ENCODE results near the gene S100P.

S100P gene

DNA sequence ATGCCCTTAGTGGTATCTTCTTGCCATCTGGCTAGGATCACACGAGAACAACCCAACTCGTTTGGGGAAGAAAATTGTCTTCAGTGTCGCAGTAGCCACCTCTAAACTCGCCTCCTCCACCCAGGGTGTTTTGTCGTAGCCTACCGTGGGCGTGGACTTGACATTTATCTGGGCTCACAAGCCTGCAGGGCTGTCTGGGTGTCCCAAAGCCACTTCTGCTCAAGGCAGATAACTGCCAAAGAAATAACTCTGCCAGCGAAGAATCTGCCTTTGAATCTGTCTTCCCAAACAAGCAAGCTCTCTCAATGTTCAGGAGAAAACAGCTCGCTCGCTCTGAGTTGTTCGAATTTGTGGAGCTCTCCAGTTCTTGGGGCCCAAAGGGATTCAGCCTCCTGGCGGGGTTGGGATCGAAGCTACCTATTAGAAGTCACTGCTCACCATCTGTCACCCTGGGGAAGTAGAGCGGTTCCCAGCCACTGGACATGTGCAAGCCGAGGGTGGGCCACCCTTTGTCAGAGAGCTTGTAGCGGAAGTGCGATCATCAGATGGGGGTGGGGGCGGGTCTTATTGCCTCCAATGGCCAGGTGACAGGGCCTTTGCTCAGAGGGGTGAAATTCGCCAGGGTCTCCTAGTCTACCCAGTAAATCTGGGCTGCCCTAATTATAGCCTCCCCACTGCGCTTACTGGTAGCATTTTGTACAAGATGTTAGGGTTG is 37.1 kb downstream of the S100P start:
- Histone ChIP-seq H3K36me3 (ENCODE audit: control insufficient read depth, low read depth, low read length) (no peaks in the 10 kb centered on the region), H3K27ac (ENCODE audit: low read length) (no peak overlapping the region), H3K27me3 (ENCODE audit: control insufficient read depth, insufficient read depth, low read length) (no peaks in the 10 kb centered on the region), H3K4me3 (ENCODE audit: low read length) (no peak overlapping the region), H3K9ac (ENCODE audit: low read length) (no peak overlapping the region), H3K4me1 (ENCODE audit: control insufficient read depth, low read depth, low read length) (peaks cover 13% of the 10 kb centered on the region), H3K9me3 (ENCODE audit: control insufficient read depth, low read depth, low read length) (no peaks in the 10 kb centered on the region)

DNA sequence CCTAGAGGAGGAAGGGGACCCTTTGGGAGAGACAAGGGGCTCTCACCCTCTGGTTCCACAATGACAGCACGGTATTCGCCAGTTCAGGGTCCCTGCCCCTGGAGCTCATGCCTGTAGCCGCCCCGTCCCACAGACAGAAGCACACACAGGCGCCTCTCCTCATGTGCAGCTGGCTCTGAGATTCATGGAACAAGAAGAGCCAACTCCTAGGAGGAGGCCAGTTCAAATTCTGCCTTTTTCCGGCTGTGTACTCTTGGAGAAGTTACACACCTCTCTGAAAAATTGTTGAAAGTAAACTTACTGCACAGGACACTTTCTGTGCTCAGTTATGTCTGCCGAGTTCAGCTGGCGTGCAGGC is 37.6 kb downstream of the S100P start:
- H3K9ac ChIP-seq (ENCODE audit: low read length): no peak overlapping the region
- no peak overlapping the region for H3K27ac ChIP-seq (ENCODE audit: low read length)
- H3K36me3 ChIP-seq (ENCODE audit: control insufficient read depth, low read depth, low read length): no peaks in the 10 kb centered on the region
- no peak overlapping the region for H3K4me3 ChIP-seq (ENCODE audit: low read length)
- no peaks in the 10 kb centered on the region for H3K9me3 ChIP-seq (ENCODE audit: control insufficient read depth, low read depth, low read length)
- H3K27me3 ChIP-seq (ENCODE audit: control insufficient read depth, insufficient read depth, low read length): no peaks in the 10 kb centered on the region
- H3K4me1 ChIP-seq (ENCODE audit: control insufficient read depth, low read depth, low read length): peaks cover 13% of the 10 kb centered on the region

DNA sequence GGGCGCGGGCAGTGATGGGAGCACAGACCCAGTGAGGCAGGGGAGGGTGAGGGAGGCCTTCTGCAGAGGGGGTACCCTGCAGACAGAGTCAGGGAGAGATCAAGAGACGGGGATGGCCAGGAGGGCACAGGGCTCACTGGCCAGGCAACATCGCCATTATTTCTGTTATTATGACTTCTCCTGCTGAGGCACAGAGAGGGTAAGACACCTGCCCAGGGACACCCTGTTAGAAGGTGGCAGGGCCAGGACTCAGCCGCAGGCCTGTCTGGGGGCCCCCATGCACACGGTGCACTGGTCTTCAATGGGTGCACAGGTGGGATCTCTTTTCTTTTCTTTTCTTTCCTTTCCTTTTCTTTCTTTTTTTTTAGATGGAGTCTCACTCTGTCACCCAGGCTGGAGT is 38.1 kb downstream of the S100P start:
- H3K36me3 ChIP-seq (ENCODE audit: control insufficient read depth, low read depth, low read length): no peaks in the 10 kb centered on the region
- H3K4me3 ChIP-seq (ENCODE audit: low read length): no peak overlapping the region
- no peaks in the 10 kb centered on the region for H3K9me3 ChIP-seq (ENCODE audit: control insufficient read depth, low read depth, low read length)
- H3K27me3 ChIP-seq (ENCODE audit: control insufficient read depth, insufficient read depth, low read length): no peaks in the 10 kb centered on the region
- H3K4me1 ChIP-seq (ENCODE audit: control insufficient read depth, low read depth, low read length): peaks cover 12% of the 10 kb centered on the region
- no peak overlapping the region for H3K27ac ChIP-seq (ENCODE audit: low read length)
- no peak overlapping the region for H3K9ac ChIP-seq (ENCODE audit: low read length)

DNA sequence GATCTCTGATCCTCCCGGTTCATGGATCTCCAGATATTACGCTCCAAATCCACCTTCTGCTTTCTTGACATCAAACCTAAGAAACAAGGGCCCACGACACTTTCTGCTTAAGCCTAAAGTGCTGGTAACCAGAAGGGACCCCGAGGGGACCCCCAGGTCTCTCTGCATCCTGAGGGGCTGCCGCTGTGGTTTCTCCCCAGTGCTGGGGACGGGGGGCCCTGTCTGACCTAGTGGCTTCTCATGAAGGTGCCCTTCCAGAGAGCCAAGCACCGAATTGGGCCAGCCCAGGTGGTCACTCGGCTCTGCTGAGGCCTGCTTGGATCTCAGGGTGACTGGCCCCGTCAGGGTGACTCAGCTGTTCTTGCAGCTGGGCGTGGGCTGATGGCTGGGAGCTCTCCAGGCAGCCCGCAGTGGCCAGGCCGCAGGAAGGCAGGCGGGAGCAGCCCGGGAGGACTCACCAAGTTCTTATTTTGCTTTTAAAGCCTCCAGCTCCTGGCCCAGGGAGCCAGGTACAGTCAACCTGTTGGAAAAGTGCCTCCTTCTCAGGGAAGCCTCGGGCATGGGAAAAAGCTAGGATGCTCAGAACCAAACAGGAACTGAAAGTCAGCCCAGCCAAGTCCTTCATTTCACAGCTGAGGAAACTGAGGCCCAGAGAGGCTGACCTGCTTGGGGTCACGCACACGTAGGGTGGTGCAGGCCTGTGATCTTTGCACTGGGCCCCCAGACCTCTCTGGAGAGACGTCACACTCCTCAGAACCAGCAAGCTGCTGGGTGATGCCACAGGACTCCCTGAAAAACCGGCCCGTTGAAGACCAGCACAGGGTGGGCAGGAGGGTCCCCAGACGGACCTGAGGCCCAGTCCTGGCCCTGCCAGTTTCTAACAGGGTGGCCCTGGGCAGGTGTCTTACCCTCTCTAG is 39.0 kb downstream of the S100P start:
- Histone ChIP-seq H3K4me3 (ENCODE audit: low read length) (no peak overlapping the region), H3K27ac (ENCODE audit: low read length) (no peak overlapping the region), H3K27me3 (ENCODE audit: control insufficient read depth, insufficient read depth, low read length) (no peaks in the 10 kb centered on the region), H3K4me1 (ENCODE audit: control insufficient read depth, low read depth, low read length) (peaks cover 9% of the 10 kb centered on the region), H3K36me3 (ENCODE audit: control insufficient read depth, low read depth, low read length) (no peaks in the 10 kb centered on the region), H3K9ac (ENCODE audit: low read length) (no peak overlapping the region), H3K9me3 (ENCODE audit: control insufficient read depth, low read depth, low read length) (no peaks in the 10 kb centered on the region)

DNA sequence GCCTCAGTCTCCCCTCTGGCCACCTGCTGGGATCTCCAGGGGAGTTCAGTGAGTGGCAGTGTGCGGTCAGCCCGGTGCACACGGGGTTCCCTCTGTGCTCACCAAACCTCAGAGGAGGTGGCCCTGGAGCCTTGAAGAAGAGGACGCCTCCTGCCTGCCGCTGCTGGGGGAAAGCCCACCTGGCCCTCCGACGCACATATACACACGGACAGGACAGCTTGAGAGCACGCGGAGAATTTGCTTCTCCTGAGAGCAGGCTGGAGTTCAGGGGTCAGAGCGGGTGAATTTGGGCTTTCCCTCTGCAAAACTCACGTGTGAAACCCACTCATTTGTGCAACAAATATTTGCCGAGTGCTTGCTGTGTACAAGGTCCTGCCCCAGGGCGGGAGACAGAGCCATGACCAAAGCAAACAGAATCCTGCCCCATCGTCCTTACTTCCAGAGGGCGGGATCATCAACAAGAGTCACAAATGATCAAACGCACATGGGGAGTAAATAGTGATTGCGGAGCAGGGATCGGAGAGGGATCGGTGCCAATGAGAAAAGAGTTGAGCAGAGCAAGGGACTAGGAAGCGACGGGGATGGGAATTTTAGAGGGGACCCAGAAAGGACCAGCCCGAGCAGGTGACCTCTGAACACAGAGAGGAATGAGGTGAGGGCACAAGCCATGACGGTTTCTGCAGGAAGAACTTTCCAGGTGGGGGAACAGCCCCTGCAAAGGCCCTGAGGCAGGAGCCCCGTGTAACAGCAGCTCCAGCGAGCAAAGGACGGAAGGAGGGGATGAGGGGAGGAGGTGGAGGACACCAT is 39.9 kb downstream of the S100P start:
- no peak overlapping the region for H3K4me3 ChIP-seq (ENCODE audit: low read length)

DNA sequence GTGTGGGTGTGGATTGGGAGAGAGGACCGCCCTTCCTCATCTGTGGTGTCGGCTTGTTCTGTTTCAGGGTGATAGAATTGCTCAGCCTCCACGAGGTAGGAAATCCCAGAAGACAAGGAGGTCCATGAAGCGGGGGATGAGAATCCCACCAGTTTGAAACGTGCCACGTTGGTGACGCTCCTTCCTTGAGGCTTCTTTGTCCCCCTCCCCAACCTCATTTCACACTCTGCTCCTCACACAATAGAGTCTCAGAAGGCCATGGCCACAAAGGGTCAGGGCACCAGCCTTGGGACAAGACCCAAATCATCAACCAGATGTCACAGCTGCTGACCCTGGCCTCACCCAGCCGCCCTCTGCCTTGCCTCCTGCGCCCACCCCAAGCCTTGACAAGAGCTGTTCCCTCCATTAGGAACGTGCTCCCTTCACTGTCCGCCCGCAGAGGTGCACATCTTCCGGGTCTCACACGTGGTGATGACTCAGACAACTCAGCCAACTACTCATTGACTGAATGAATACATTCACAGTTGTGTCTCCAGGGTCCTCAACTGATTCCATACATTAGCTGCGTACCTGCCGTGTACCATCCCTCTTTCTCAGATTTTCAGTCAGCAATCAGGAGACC is 40.6 kb downstream of the S100P start:
- no peak overlapping the region for H3K4me3 ChIP-seq (ENCODE audit: low read length)
- no peaks in the 10 kb centered on the region for H3K9me3 ChIP-seq (ENCODE audit: control insufficient read depth, low read depth, low read length)
- no peaks in the 10 kb centered on the region for H3K36me3 ChIP-seq (ENCODE audit: control insufficient read depth, low read depth, low read length)
- H3K27ac ChIP-seq (ENCODE audit: low read length): no peak overlapping the region
- H3K27me3 ChIP-seq (ENCODE audit: control insufficient read depth, insufficient read depth, low read length): no peaks in the 10 kb centered on the region
- H3K9ac ChIP-seq (ENCODE audit: low read length): no peak overlapping the region
- H3K4me1 ChIP-seq (ENCODE audit: control insufficient read depth, low read depth, low read length): peaks cover 5% of the 10 kb centered on the region

More for the DNA sequence above, 39.9 kb downstream of the S100P start:
- Histone ChIP-seq H3K4me1 (ENCODE audit: control insufficient read depth, low read depth, low read length) (peaks cover 5% of the 10 kb centered on the region), H3K36me3 (ENCODE audit: control insufficient read depth, low read depth, low read length) (no peaks in the 10 kb centered on the region), H3K27ac (ENCODE audit: low read length) (no peak overlapping the region), H3K9ac (ENCODE audit: low read length) (no peak overlapping the region), H3K27me3 (ENCODE audit: control insufficient read depth, insufficient read depth, low read length) (no peaks in the 10 kb centered on the region), H3K9me3 (ENCODE audit: control insufficient read depth, low read depth, low read length) (no peaks in the 10 kb centered on the region)

DNA sequence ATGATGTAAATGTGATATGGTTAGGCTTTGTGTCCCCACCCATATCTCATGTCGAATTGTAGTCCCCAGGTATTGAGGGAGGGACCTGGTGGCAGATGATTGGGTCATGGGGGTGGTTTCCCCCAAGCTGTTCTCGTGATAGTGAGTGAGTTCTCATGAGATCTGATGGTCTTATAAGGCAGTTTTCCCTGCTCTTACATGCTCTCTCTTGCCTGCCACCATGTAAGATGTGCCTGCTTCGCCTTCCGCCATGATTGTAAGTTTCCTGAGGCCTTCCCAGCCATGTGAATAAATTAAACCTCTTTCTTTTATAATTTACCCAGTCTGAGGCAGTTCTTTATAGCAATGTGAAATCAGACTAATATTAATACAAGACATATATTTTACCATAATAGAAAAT is 46.2 kb downstream of the S100P start:
- no peaks in the 10 kb centered on the region for H3K27me3 ChIP-seq (ENCODE audit: control insufficient read depth, insufficient read depth, low read length)
- no peaks in the 10 kb centered on the region for H3K4me1 ChIP-seq (ENCODE audit: control insufficient read depth, low read depth, low read length)

DNA sequence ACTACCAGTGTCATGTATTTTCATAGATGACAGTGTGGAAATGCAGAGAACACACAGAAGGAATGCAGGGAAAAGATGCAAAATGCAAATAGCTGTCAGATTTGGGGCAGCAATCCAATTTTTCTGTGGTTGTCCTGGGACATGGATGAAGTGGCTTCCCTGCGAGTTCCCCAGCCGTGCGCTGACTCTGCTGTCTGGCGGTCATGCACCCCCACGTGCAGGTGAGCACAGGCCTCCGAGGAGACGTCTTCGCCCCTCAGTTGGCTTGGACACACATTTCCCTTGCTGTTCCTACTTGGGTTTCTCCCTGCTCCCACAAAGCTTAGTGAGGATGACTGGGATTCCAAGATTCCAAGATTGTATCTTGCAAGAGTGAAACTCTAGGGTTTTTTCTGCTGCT is 46.7 kb downstream of the S100P start:
- H3K4me1 ChIP-seq (ENCODE audit: control insufficient read depth, low read depth, low read length): no peaks in the 10 kb centered on the region
- no peaks in the 10 kb centered on the region for H3K9me3 ChIP-seq (ENCODE audit: control insufficient read depth, low read depth, low read length)
- H3K9ac ChIP-seq (ENCODE audit: low read length): no peak overlapping the region
- no peak overlapping the region for H3K4me3 ChIP-seq (ENCODE audit: low read length)
- H3K36me3 ChIP-seq (ENCODE audit: control insufficient read depth, low read depth, low read length): no peaks in the 10 kb centered on the region
- H3K27ac ChIP-seq (ENCODE audit: low read length): no peak overlapping the region
- no peaks in the 10 kb centered on the region for H3K27me3 ChIP-seq (ENCODE audit: control insufficient read depth, insufficient read depth, low read length)

More for the DNA sequence above, 46.2 kb downstream of the S100P start:
- Histone ChIP-seq H3K36me3 (ENCODE audit: control insufficient read depth, low read depth, low read length) (no peaks in the 10 kb centered on the region), H3K9ac (ENCODE audit: low read length) (no peak overlapping the region), H3K9me3 (ENCODE audit: control insufficient read depth, low read depth, low read length) (no peaks in the 10 kb centered on the region), H3K27ac (ENCODE audit: low read length) (no peak overlapping the region), H3K4me3 (ENCODE audit: low read length) (no peak overlapping the region)

DNA sequence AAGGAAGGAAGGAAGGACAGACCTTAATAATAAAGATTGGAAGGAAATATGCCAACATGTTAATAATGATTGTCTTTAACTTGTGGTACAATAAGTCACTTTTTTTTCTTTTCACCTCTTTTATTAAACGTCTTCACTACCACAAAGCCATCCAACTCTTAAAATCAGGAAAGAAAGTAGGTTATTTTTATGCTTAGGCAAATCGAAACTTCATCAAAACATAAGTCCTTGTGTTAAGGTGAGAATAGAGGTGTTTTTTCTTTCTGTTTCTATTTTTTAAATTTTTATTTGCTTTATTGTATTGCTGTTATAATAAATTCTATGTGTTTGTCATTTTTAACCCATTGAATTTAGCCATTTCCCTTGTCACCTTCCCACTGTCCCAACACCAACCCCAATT is 48.8 kb downstream of the S100P start:
- no peaks in the 10 kb centered on the region for H3K36me3 ChIP-seq (ENCODE audit: control insufficient read depth, low read depth, low read length)
- no peak overlapping the region for H3K9ac ChIP-seq (ENCODE audit: low read length)
- H3K4me3 ChIP-seq (ENCODE audit: low read length): no peak overlapping the region

DNA sequence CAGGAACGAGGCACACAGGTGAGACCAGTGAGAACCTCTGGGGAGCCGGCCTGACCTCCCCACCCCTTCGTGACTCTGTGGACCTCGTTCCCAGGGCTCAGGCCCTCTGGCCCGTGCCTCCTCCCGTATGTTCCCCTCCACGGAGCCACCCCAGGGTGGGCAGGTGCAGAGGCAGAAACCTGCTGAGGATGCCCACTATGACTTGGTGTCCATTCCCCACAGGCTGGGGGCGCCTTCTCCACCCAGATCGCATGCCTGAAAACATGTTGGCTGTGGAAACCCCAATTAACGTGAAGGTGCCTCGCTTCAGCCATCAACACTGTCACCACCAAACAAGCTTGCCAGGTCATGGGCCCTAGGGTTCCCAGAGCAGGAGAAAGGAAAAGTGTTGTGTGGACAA is 49.3 kb downstream of the S100P start:
- H3K27me3 ChIP-seq (ENCODE audit: control insufficient read depth, insufficient read depth, low read length): no peaks in the 10 kb centered on the region
- H3K4me3 ChIP-seq (ENCODE audit: low read length): no peak overlapping the region
- H3K27ac ChIP-seq (ENCODE audit: low read length): no peak overlapping the region
- H3K9ac ChIP-seq (ENCODE audit: low read length): no peak overlapping the region
- no peaks in the 10 kb centered on the region for H3K36me3 ChIP-seq (ENCODE audit: control insufficient read depth, low read depth, low read length)
- no peaks in the 10 kb centered on the region for H3K9me3 ChIP-seq (ENCODE audit: control insufficient read depth, low read depth, low read length)
- no peaks in the 10 kb centered on the region for H3K4me1 ChIP-seq (ENCODE audit: control insufficient read depth, low read depth, low read length)

More for the DNA sequence above, 48.8 kb downstream of the S100P start:
- Histone ChIP-seq H3K9me3 (ENCODE audit: control insufficient read depth, low read depth, low read length) (no peaks in the 10 kb centered on the region), H3K27ac (ENCODE audit: low read length) (no peak overlapping the region), H3K27me3 (ENCODE audit: control insufficient read depth, insufficient read depth, low read length) (no peaks in the 10 kb centered on the region), H3K4me1 (ENCODE audit: control insufficient read depth, low read depth, low read length) (no peaks in the 10 kb centered on the region)
